HepG2 (cell line): Measurements from ENCODE around the gene RNU2-63P. TPM values are rescaled to one million over a fixed set of nuclear protein-coding genes. Genes with fewer than 3 reads are reported as not detected.

Source experiments
- ARID2 ChIP-seq: sonication (generic); formaldehyde crosslinking; IDR thresholded peaks from 2 replicates; pipeline ENCODE4 v1.8.1; 2022; ENCODE audit warnings: mild to moderate bottlenecking, missing genetic modification reagents, borderline replicate concordance
- ATF7-NPFF ChIP-seq: sonication (generic); formaldehyde crosslinking; IDR thresholded peaks from 2 replicates; pipeline ENCODE4 v1.8.1; 2023; ENCODE audit warnings: mild to moderate bottlenecking, low read depth, missing genetic modification reagents, moderate library complexity
- GATA4 ChIP-seq: sonication (generic); IDR thresholded peaks from 2 replicates; pipeline ENCODE4 v1.6.1; 2016; ENCODE audit warnings: antibody characterized with exemption, low read depth, borderline replicate concordance
- GATAD2A ChIP-seq: IDR thresholded peaks from 2 replicates; pipeline ENCODE4 v1.6.1; 2016
- GTF2F1 ChIP-seq: fragments of 150-350 bp; IDR thresholded peaks from 2 replicates; pipeline ENCODE4 v1.6.1; 2014; ENCODE audit warnings: low read length
- MAFG ChIP-seq: sonication (generic); formaldehyde crosslinking; IDR thresholded peaks from 2 replicates; pipeline ENCODE4 v1.5.1; 2020; ENCODE audit warnings: mild to moderate bottlenecking, missing genetic modification reagents
- RARA ChIP-seq: IDR thresholded peaks from 2 replicates; pipeline ENCODE4 v1.6.1; 2016; ENCODE audit warnings: missing genetic modification reagents, missing compliant biosample characterization
- RBM22 ChIP-seq: fragments of 200-400 bp; formaldehyde crosslinking; optimal IDR thresholded peaks from 2 replicates; pipeline ENCODE3; 2017; ENCODE audit warnings: mild to moderate bottlenecking, low read length, moderate library complexity
- ZC3H13 ChIP-seq: sonication (generic); formaldehyde crosslinking; IDR thresholded peaks from 2 replicates; pipeline ENCODE4 v1.8.1; 2023; ENCODE audit warnings: mild to moderate bottlenecking, missing genetic modification reagents, moderate library complexity
- ZEB1 ChIP-seq: IDR thresholded peaks from 2 replicates; pipeline ENCODE4 v1.6.1; 2012; ENCODE audit warnings: mild to moderate bottlenecking, low read depth, inconsistent platforms; ENCODE audit not compliant: insufficient replicate concordance
- ZNF234 ChIP-seq: sonication (generic); formaldehyde crosslinking; conservative IDR thresholded peaks from 2 replicates; pipeline ENCODE4 v1.5.1; 2020; ENCODE audit warnings: mild to moderate bottlenecking, missing genetic modification reagents
- ZNF550 ChIP-seq: sonication (generic); formaldehyde crosslinking; IDR thresholded peaks from 2 replicates; pipeline ENCODE4 v1.4.0; 2020; ENCODE audit warnings: mild to moderate bottlenecking, missing genetic modification reagents, borderline replicate concordance
- ZNF644 ChIP-seq: IDR thresholded peaks from 2 replicates; pipeline ENCODE4 v1.6.1; 2016; ENCODE audit warnings: low read depth
- ZNF891 ChIP-seq: sonication (generic); formaldehyde crosslinking; IDR thresholded peaks from 2 replicates; pipeline ENCODE4 v1.5.0; 2020; ENCODE audit warnings: mild to moderate bottlenecking, missing genetic modification reagents
- polyA plus RNA-seq, 8 experiments: library from polyadenylated mRNA; depleted of rRNA in 3 of 8; stranded (reverse) in 7 of 8; unstranded in 1 of 8; fragments of >200 nt; fragmentation: Illumina TruSeq in 4 of 8; extraction: Trizol in 4 of 8; gene quantifications; 2 replicates each; pipeline versions ENCODE4 v1.2.1 to v1.2.3, GENCODE V29; 2011 to 2016; ENCODE audit warnings: low read depth in 4 of 8, missing spikeins in 1 of 8, mixed read lengths in 1 of 8; ENCODE audit not compliant: insufficient read depth in 1 of 8
- total RNA-seq, 5 experiments: library from RNA; depleted of rRNA; stranded (reverse); fragments of >200 nt; fragmentation: Illumina TruSeq; extraction: Trizol; gene quantifications; 2 replicates each; pipeline ENCODE4 v1.2.3, GENCODE V29; 2016; ENCODE audit warnings: low read depth in 1 of 5
- TF ChIP-seq, protein P1 (sequence below): sonication (generic); formaldehyde crosslinking; IDR thresholded peaks from 2 replicates; pipeline ENCODE4 v1.5.1; 2020; ENCODE audit warnings: missing genetic modification reagents, mild to moderate bottlenecking, borderline replicate concordance
- TF ChIP-seq, protein P2 (sequence below): sonication (generic); formaldehyde crosslinking; conservative IDR thresholded peaks from 2 replicates; pipeline ENCODE4 v1.4.0; 2020; ENCODE audit warnings: missing genetic modification reagents
- TF ChIP-seq, protein P3 (sequence below): sonication (generic); formaldehyde crosslinking; IDR thresholded peaks from 2 replicates; pipeline ENCODE4 v1.5.0; 2020; ENCODE audit warnings: missing genetic modification reagents
- TF ChIP-seq, protein P4 (sequence below): IDR thresholded peaks from 2 replicates; pipeline ENCODE4 v1.6.1; 2016; ENCODE audit warnings: control low read depth
- TF ChIP-seq, protein P5 (sequence below): sonication (generic); formaldehyde crosslinking; IDR thresholded peaks from 2 replicates; pipeline ENCODE4 v1.4.0; 2020; ENCODE audit warnings: mild to moderate bottlenecking, missing genetic modification reagents
- TF ChIP-seq, protein P6 (sequence below): sonication (generic); formaldehyde crosslinking; IDR thresholded peaks from 2 replicates; pipeline ENCODE4 v1.8.1; 2022; ENCODE audit warnings: mild to moderate bottlenecking, missing genetic modification reagents

The RNU2-63P gene
- total and polyA plus RNA-seq, 2 of the 13 experiments (the other 11 are each of a cell fraction or from before 2014, with no cell fraction given), result 6.8 TPM; not detected in 1

DNA sequence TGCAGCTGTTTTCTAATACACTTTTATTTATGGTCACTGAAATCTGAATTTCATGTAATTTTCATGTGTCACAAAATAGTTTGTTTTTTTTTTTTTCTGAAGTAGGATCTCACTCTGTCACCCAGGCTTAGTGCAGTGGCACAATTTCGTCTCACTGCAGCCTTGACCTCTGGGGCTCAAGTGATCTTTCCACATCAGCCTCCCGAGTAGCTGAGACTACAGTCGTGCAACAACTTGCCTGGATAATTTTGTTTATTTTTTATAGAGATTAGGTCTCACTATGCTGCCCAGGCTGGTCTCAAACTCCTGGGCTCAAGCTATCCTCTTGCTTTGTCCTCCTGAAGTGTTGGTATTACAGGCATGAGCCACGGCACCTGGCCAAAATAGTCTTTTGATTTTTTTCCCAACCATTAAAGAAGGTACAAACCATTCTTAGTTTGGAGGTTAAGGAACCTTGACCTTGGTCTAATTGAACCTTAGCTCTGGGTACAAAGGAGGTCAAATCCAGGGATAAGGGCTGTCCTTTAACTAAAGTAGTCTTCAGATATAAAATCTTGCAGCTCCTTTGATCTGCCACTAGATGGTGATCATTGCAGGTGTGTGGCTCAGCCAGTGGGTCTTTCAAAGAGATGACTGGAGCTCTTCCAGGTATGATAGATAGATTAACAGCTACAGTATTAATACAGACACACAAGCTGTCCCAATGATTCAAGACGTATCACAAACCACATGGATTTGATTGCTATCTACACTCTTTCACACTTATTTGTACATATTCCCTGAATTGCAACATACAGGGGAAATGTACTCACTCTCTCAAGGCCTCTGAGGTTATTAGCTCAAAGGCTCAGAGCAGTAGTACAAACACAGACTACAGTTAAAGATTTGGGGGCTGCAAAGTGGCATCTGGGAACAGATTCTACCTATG lies 43.9 kb upstream of the RNU2-63P start (continued):
- TF ChIP-seq, protein P1, sequence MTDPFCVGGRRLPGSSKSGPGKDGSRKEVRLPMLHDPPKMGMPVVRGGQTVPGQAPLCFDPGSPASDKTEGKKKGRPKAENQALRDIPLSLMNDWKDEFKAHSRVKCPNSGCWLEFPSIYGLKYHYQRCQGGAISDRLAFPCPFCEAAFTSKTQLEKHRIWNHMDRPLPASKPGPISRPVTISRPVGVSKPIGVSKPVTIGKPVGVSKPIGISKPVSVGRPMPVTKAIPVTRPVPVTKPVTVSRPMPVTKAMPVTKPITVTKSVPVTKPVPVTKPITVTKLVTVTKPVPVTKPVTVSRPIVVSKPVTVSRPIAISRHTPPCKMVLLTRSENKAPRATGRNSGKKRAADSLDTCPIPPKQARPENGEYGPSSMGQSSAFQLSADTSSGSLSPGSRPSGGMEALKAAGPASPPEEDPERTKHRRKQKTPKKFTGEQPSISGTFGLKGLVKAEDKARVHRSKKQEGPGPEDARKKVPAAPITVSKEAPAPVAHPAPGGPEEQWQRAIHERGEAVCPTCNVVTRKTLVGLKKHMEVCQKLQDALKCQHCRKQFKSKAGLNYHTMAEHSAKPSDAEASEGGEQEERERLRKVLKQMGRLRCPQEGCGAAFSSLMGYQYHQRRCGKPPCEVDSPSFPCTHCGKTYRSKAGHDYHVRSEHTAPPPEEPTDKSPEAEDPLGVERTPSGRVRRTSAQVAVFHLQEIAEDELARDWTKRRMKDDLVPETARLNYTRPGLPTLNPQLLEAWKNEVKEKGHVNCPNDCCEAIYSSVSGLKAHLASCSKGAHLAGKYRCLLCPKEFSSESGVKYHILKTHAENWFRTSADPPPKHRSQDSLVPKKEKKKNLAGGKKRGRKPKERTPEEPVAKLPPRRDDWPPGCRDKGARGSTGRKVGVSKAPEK (CRISPR knock-in tag), result 0 out of 2 replicates have a peak, but pooled peaks have one; percentile 45
- TF ChIP-seq RBM22 (no peak), ZC3H13 (CRISPR knock-in tag) (no peak), ZNF550 (CRISPR knock-in tag) (no peak), GATA4 (no peak), ZNF234 (CRISPR knock-in tag) (no peak), MAFG (CRISPR knock-in tag) (no peak), RARA (CRISPR knock-in tag) (peak; percentile 13; the same call in 1 of the 2 replicates), ARID2 (CRISPR knock-in tag) (no peak), GATAD2A (CRISPR knock-in tag) (peak; percentile 69), ZEB1 (no peak), ZNF644 (no peak), ZNF891 (no peak), ATF7-NPFF (CRISPR knock-in tag) (no peak), GTF2F1 (no peak)
- TF ChIP-seq, protein P2, sequence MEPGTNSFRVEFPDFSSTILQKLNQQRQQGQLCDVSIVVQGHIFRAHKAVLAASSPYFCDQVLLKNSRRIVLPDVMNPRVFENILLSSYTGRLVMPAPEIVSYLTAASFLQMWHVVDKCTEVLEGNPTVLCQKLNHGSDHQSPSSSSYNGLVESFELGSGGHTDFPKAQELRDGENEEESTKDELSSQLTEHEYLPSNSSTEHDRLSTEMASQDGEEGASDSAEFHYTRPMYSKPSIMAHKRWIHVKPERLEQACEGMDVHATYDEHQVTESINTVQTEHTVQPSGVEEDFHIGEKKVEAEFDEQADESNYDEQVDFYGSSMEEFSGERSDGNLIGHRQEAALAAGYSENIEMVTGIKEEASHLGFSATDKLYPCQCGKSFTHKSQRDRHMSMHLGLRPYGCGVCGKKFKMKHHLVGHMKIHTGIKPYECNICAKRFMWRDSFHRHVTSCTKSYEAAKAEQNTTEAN (CRISPR knock-in tag), result peak; percentile 95
- TF ChIP-seq, protein P3, sequence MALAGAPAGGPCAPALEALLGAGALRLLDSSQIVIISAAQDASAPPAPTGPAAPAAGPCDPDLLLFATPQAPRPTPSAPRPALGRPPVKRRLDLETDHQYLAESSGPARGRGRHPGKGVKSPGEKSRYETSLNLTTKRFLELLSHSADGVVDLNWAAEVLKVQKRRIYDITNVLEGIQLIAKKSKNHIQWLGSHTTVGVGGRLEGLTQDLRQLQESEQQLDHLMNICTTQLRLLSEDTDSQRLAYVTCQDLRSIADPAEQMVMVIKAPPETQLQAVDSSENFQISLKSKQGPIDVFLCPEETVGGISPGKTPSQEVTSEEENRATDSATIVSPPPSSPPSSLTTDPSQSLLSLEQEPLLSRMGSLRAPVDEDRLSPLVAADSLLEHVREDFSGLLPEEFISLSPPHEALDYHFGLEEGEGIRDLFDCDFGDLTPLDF (CRISPR knock-in tag), result no peak
- TF ChIP-seq, protein P4, sequence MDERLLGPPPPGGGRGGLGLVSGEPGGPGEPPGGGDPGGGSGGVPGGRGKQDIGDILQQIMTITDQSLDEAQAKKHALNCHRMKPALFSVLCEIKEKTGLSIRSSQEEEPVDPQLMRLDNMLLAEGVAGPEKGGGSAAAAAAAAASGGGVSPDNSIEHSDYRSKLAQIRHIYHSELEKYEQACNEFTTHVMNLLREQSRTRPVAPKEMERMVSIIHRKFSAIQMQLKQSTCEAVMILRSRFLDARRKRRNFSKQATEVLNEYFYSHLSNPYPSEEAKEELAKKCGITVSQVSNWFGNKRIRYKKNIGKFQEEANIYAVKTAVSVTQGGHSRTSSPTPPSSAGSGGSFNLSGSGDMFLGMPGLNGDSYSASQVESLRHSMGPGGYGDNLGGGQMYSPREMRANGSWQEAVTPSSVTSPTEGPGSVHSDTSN (CRISPR knock-in tag), result no peak
- TF ChIP-seq, protein P5, sequence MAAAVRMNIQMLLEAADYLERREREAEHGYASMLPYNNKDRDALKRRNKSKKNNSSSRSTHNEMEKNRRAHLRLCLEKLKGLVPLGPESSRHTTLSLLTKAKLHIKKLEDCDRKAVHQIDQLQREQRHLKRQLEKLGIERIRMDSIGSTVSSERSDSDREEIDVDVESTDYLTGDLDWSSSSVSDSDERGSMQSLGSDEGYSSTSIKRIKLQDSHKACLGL (CRISPR knock-in tag), result no peak
- TF ChIP-seq, protein P6, sequence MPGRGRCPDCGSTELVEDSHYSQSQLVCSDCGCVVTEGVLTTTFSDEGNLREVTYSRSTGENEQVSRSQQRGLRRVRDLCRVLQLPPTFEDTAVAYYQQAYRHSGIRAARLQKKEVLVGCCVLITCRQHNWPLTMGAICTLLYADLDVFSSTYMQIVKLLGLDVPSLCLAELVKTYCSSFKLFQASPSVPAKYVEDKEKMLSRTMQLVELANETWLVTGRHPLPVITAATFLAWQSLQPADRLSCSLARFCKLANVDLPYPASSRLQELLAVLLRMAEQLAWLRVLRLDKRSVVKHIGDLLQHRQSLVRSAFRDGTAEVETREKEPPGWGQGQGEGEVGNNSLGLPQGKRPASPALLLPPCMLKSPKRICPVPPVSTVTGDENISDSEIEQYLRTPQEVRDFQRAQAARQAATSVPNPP (CRISPR knock-in tag), result no peak
